Measurements from ENCODE around the gene CDK5RAP2. TPM values are rescaled to one million over a fixed set of nuclear protein-coding genes. Genes with fewer than 3 reads are reported as not detected.

CDK5RAP2 gene
- total RNA-seq, 1 experiment from 2014 or later: 56.4 TPM

- Histone ChIP-seq H2BK12ac (ENCODE audit: insufficient read length, low read depth, low read length) (no peak overlapping the region), H3K79me2 (ENCODE audit: insufficient read depth, low read length) (no peaks in the 10 kb centered on the region), H3K4ac (ENCODE audit: low read depth, low read length) (no peak overlapping the region), H3K27me3 (ENCODE audit: insufficient read depth, low read length) (no peaks in the 10 kb centered on the region), H4K91ac (ENCODE audit: insufficient read length, low read depth, low read length) (no peak overlapping the region), H3K79me1 (ENCODE audit: insufficient read depth, low read depth, low read length, poor library complexity, severe bottlenecking) (no peaks in the 10 kb centered on the region), H2AK5ac (ENCODE audit: insufficient read length, low read length) (no peak overlapping the region), H3K27ac (ENCODE audit: insufficient read length, low read depth, low read length) (no peak overlapping the region), H4K5ac (ENCODE audit: insufficient read length, low read depth, low read length) (no peak overlapping the region), H3K56ac (ENCODE audit: insufficient read length, low read depth, low read length) (no peak overlapping the region), H3T11ph (ENCODE audit: low read length) (no peak overlapping the region), H3K18ac (ENCODE audit: insufficient read length, low read depth, low read length) (no peak overlapping the region), H3K4me2 (ENCODE audit: insufficient read depth, insufficient read length, low read length) (no peak overlapping the region), H2BK5ac (ENCODE audit: insufficient read length, low read length) (no peak overlapping the region), H2BK20ac (ENCODE audit: low read depth, low read length, poor library complexity, severe bottlenecking) (no peak overlapping the region), H3K14ac (ENCODE audit: insufficient read depth, low read length) (no peak overlapping the region), H3K23me2 (ENCODE audit: insufficient read length, low read depth, low read length, poor library complexity, severe bottlenecking) (no peaks in the 10 kb centered on the region), H3K4me1 (ENCODE audit: insufficient read depth, low read length) (peaks cover 2% of the 10 kb centered on the region; the same call in 1 of the 2 replicates), H2AFZ (ENCODE audit: low read length) (no peak overlapping the region), H2BK15ac (ENCODE audit: low read depth, low read length) (no peak overlapping the region), H3K9me3 (ENCODE audit: control insufficient read depth, low read depth, low read length) (no peaks in the 10 kb centered on the region), H3K9ac (ENCODE audit: extremely low read depth, insufficient read length, low read length) (no peak overlapping the region), H4K20me1 (ENCODE audit: control insufficient read depth, insufficient read depth, insufficient read length) (no peaks in the 10 kb centered on the region), H4K8ac (replicated peaks; ENCODE audit: insufficient read length, low read depth, low read length) (no peak overlapping the region), H3K23ac (ENCODE audit: insufficient read length, low read depth, low read length) (no peak overlapping the region), H2BK120ac (ENCODE audit: low read depth, low read length, poor library complexity, severe bottlenecking) (no peak overlapping the region)
- H3K27ac Mint-ChIP-seq: no peak overlapping the region
- no peak overlapping the region for H3K4me3 Mint-ChIP-seq
- 0 out of 7 replicates have a peak, but pooled peaks cover 0 to 5% (median 0%) of the 10 kb centered on the region in 3 experiments for H3K36me3 Mint-ChIP-seq (ENCODE audit: insufficient read depth in 1 of 3, low read depth in 3 of 3)
- WGBS (ENCODE audit: extremely low coverage, insufficient read length, low lambda C conversion rate): no CpG with 5 or more reads among the region's 2 CpGs
- H3K4me1 Mint-ChIP-seq: peaks cover 10 to 14% of the 10 kb centered on the region in 2 experiments
- TF ChIP-seq CTCF (conservative IDR thresholded peaks at IDR 0.05): no peak
- peaks cover 3% of the 10 kb centered on the region for H3K27me3 Mint-ChIP-seq (ENCODE audit: low read depth)
- H3K9me3 Mint-ChIP-seq: 0 out of 5 replicates have a peak, but pooled peaks cover 0 to 2% of the 10 kb centered on the region in 2 experiments
- no peak for DNase-seq
Observed at GRCh38 chr9:120345379-120345778, 234.6 kb downstream of the CDK5RAP2 start.

All from H9 (cell line).